ACHN (cell line): ENCODE results near the gene MINDY4.

Experiments
- DNase-seq: peaks from one replicate; pipeline ENCODE4 v3.0.0-alpha.2; 2015
- in situ Hi-C: cut with HindIII; loops from 2 replicates; pipeline ENCODE4 v1.10.0; 2017; ENCODE audit warnings: low sequenced_read_pairs, low pct_ligation_motif_present, low pct_unique_long_range_greater_than_20kb

The MINDY4 gene

DNA sequence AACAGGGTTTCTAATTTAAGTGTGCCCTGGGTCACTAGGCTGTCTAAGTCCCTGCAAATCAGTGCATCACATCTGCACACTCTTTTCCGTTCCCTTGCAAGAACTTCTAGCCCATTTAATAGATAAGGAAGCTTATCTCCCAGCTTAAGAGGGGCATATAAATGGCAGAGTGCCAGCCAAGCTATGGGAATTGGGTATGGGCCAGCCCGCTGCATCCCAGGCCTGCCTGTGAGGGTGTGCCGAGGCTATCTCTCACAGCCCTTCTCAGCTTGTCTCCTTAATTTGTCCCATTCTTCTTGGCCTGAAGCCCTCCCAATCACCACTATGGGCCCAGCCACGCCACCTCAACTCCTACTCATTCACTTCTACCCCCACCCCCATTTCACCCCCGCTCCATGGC lies 155.1 kb downstream of the MINDY4 start:
- DNase-seq, result no peak
- in situ Hi-C loops, result no loop called here

DNA sequence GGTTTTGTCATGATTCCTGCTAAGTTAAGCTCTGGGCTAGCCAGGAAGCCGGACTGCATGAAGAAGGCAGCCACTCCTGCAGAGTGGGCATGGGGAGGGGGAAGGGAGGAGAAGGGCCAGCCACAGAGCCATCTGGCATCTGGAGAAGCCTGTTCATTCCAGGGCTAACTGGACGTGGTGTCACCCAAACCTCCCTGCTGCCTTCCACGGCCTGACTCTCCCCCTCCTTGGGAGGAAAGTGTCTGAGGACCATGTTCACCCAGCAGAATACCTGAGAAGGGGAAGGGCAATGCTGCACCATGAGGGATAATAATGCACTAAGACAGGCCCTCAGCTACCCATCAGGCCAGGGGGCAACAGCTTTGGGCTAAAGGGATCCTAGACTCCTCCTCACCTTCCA lies 155.8 kb downstream of the MINDY4 start:
- DNase-seq, result no peak
- in situ Hi-C loops, result no loop called here

DNA sequence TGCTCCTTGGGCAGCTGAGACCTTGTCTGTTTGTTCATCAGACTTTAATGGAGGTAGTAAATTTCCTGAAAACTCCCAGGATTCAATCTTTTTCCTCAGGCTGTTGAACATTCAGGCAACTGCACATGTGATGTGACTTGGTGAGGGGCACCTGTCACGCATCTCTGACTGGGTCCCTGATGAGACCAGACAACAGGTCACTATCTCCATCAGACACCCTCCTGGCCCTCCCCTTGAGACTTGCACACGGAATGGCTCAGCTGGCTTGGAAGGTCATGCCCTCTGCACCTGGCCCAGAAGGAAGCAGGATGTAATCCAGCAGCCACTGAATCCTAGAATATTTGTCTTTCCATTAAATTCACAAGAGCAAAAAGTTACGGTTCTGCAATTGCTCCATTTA lies 156.3 kb downstream of the MINDY4 start:
- in situ Hi-C loops, result no loop called here
- no peak for DNase-seq

DNA sequence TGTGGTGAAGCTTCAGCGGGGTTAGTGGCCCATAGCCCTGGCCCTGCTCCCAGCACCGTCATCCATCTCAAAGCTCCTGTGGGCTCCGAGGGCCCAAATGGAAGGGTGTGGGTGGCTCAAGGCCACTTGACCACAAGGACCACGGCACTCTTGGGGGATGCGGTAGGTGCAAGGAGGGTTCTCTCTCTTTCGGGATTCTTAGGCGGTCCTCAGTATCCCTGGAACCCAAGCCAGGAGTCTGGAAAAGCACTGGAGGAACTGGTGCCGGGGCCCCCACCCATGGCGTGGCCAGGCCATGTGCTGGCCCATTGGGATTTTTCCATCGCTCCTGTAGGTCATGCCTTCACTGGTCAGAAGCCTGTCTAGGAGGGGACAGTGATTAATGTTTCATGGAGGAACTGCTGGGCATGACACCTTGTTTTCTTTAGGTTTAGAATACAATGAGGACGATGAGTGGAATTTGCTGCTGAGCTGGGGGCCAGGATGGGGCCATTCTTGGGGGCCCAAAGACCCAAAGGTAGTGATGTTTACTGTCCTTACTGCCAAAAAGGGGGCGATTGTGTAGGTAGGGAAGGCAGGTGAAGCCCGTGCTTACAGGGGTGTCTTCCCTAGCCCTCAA lies 157.1 kb downstream of the MINDY4 start:
- DNase-seq, result no peak
- in situ Hi-C loops, result no loop called here

DNA sequence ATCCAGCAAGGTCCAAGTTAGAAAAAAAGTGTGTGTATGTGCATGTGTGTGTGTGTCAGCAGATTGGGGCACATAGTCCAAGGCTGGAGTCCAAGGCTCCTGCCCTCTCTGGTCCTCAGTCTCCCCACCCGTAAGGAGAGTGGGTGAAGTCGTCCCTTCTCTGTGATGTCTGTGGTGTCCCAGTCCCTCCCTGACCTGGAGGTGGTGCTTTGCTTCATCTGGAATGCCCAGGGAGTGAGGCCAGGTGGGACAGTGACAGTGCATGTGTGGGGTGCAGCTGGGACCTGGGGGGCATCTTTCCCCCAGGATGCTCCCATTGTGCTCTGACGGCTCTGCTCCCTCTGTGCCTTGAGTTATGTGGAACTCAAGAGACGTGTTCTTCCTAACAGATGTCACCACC lies 158.5 kb downstream of the MINDY4 start:
- no peak for DNase-seq
- in situ Hi-C loops, result no loop called here

DNA sequence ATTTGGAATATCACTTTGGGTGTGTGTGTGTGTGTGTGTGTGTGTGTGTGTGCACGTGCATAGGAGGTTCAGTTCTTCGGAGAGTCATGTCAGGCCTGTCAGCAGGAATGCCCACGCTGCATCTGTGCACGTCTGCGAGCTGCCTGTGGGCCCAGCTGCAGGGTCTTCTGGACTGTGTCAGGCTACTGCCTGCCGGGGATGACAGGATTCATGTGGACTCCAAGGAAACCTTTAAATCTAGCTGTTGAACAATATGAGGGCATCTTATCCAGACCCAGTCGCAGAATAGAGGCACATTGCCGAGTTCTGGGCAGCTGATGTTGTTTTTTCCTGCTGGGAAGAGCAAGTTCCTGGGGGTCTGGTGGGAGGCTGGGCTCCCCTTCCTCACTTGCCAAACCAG lies 159.4 kb downstream of the MINDY4 start:
- no peak for DNase-seq
- in situ Hi-C loops, result no loop called here

DNA sequence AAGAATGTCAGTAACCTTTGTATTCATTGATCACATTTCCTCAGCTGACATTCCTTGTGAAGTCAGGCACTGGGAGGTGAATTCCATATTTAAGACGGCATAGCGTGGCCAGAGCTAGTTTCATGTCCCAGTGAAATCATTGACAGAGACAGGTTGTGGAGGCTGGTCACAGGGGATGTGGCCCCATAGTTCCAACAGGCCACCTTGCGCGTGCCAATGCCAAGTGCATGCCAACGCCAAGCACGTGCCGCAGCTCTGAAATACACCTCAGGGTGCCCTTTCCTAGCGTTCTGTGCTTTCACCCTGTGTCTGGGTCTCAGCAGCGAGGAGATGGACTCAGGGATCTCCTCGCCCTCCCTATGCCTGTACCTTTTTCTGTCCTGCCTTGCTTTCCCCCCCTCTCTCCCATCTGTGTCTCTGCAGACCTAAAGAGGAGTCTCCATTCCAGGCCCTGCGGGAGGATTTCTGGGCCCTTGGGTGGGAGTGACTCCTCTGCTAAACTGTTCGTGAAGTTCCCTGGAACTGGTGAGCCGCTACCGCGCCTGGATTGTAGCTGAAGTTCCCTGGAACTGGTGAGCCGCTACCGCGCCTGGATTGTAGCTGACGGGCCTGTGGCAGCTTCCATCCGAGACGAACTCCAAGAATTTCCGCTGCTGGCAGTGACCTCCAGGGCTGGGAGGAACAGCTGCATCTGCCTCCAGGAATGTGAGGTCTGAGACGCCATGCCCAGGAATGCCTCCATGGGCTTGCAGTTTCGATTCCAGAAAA lies 160.1 kb downstream of the MINDY4 start:
- DNase-seq, result no peak
- in situ Hi-C loops, result no loop called here

DNA sequence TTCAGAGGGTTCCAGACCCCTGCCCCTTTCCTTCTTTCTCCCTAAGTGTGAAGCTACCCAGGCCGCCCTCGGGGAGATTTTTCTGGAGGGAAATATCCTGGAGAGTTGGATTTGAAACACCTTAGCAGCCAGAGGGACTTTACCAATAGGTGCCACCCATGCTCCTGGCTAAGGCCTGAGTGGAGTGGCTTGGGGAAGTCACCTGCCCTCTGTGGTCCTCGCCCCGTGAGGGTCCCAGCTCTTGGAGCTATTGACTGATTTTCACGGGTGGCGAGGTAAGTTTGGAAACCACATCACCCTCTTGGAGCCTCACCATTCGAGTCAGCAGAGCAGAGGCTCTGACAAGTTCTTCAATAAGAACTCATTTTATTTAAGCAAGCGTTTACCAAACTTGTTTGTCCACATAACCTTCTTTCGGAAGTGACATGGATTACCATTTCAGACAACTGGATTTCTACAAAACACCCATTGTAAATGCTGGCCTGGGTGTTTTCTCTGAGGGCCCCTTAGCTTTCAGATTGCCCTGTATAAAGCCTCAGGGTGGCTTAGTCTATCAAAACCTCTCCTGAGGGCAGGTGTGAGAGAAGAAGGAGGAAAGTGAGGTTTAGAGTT lies 160.8 kb downstream of the MINDY4 start:
- in situ Hi-C loops, result no loop called here

DNA sequence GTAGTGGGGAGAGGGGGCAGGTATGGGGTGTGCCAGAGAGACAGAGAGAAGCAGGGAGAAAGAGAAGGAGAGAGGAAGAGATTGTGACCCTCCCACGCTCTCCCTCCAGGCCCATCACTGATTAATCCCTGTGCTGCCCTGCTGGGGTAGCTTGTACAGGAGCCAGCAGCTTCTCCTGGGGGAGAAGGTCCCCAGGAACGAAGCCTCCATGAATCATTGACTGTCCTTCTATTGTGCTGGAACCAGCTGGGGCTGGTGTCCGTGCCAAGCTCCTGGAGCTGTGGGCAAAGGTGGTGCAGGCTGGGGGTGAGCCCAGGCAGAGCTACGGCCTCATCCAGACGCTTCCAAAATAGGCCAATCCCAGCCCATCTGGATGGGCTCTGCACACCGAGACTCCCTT lies 161.3 kb downstream of the MINDY4 start:
- DNase-seq, result no peak
- in situ Hi-C loops, result no loop called here

More for the DNA sequence above, 160.8 kb downstream of the MINDY4 start:
- no peak for DNase-seq

DNA sequence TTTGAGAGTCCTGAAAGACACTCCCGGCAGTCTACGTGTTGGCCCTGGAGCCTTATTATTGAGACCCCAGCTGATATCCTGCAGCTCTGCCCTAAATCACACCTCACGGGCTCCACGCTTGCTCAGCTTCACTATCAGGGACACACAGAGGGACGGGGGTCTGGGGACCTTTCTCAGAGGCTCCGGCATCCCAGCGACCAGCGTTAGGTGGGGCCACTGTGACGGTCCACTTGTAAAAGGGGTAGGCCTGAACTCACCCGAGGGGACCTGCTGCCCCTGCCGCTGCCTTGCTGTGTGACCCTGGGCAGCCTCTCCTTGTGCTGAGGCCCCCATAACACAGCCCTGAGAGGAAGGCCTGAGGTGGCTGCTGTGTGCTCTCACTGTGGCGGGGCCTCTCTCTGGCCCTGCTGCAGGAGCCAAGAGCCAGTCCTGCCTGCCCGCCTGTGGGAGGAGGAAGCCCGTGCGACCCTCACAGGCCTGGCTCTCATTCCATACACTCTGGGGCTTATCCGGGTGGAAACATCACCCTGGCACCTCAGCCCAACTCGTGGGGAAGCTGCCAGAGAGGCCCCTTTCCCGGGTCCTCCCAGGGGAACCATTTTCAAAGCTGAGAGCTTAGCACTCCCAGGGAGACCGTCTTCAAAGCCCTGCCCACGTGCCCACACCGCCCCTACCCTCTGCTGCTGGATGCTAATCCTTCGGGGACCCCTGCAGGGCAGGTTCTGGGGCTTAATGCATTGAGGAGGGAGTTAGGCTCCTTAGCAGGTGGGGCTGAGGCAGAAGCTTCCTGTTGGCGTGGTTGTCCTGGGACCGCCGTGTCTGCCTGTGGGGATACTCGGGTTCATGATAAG lies 162.1 kb downstream of the MINDY4 start:
- in situ Hi-C loops, result no loop called here
- DNase-seq, result no peak

DNA sequence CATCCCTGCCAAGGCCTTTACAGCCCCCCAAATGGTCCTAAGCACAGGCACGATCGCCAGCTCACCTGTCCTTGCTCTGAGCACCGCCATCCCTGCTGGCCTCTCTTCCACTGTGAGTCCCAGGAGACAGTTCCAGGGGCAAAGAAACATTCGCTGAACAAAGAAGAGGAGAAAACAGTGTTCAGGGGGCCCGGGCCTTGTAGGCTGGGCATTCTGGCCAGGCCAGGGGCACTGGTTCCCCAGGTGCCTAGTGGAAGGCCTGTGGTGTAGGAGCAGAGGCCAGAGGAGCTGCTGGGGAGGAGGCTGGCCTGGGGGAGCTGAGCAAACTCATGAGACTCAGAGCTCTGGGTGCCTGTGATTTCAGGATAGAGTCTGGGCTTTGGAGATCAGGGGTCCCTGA lies 163.0 kb downstream of the MINDY4 start:
- in situ Hi-C loops, result no loop called here
- DNase-seq, result no peak

DNA sequence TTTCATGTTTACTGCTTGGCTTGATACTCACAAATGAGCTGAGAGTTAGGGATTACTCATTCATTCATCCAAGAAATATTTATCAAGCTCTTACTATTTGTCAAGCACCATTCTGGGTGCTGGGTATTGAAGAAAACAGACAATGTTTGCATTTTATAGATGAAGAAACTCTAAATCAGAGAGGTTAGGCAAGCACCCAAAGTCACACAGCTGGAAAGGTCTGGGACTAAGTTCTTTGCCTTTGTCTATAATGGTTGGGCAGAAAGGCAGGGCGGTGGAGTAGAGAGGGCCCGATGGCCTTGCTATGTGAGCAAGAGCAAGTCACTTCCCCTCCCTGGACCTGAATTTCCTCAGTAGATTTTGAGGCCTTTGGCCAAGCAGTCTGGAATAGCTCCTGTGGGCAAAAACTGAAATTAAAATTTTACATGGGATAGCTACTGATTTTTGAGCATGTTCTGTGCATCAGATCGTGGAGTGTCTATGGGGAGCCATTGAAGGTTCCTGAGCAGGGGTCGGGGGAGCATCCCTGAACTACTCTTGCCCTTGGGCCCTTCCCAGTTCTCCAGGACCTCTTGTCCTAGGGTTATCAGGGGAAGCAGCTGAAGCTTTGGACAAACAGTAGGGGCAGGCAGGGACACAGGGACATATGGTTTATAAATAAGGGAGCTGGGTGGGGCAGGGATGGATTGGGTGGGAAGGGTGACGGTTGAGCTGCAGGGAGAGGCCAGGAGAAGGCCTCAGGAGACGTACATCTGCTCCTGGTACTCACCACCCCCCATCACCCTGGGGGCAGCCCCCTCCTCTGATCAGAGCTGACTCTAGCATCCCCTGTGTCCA lies 163.7 kb downstream of the MINDY4 start:
- in situ Hi-C loops, result no loop called here
- DNase-seq, result no peak

DNA sequence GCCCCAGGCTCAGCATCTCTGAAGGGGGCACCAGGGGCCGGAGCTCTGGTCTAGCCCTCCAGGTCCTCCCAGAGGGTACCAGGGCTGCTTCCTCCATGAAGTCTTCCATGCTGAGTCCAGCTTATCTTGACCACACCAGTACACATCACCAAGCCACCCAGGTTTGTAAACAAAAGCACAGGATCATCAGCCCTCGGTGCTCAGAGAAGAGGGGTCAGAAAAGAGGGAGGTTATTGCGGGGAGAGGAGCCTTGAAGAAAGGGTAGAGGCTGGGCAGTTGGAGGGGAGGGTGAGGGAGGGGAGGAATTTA lies 164.3 kb downstream of the MINDY4 start:
- in situ Hi-C loops, result no loop called here
- DNase-seq, result no peak

DNA sequence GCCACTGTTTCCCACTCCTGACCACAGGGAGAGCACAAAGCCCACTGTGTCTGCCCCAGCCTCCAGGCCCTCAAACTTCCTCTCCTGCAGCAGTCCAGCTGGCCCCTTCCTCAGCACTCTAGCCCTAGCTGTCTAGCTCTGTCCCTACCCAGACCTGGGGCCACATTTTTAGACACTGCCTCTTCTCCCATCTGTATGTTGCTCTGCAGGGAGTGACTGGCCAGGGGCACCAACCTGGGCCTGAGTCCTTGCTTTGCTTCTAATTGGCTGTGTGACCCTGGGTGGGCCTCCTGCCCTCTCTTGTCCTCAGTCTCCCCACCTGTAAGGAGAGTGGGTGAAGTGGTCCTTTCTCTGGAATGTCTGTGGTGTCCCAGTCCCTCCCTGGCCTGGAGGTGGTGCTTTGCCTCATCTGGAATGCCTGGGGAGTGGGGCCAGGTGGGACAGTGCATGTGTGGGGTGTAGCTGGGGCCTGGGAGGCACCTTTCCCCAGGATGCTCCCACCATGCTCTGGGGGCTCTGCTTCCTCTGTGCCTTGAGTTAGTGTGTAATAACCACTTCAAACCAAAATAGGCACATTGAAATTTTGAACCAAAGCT lies 165.5 kb downstream of the MINDY4 start:
- in situ Hi-C loops, result no loop called here
- no peak for DNase-seq

DNA sequence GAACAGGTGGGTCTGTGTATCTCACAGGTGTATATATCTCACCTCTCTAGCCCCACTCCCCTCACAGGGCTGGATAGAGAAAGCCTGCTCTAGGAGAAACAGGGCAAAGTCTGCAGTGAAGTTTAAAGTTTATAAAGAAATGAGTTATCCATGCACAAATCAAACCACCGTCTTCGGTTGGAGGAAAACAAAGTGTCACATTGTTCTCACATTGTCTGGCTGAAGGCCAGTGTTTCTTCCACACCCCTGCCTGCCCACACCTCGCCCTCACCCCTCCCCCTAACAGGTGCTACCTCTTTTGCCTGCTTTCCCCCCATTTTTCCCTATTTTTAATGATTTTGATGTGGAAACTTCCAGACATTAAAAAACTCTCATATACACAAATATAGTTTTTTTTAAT lies 166.2 kb downstream of the MINDY4 start:
- DNase-seq, result no peak
- in situ Hi-C loops, result no loop called here

DNA sequence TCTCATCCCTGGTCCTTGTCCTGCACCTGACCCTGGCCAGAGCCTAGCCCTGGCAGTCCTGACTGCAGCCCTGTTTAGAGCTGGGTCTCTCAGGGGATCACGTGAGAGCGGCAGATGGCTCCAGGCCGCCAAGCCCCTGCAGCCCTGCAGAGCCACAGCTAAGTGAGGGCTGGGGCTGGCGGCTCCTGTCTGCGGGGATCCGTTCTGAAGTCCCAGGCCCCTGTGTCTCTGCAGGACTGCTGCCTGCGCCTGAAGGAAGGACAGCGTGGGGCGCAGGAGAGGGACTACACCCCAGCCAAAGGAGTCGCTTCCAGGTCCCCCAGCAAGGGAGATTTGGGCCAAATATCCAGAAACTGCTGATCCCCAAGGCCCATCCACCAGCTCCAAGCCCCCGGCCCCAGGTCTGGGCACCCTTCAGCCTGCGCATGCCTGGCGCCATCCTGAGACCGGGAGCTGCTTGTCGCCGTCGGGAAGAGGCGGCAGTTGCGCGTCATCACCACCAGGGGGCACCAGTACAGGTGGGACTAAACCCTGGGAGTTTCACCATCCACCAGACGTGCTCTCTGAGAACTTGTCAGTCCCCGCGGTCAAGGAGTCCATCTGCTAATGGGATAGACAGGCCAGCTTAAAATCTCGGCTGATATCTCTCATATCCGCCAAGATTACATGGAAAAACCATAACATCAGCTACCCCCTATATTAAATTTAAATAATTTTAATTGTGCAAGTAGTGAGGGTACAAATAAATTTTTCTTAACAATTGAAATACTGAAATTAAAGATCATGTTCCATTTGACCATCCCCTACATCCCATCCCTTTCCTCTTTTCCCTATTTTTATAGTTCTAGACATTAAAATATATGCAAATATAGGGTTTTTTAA lies 167.5 kb downstream of the MINDY4 start:
- peak; percentile 78 for DNase-seq
- in situ Hi-C loops, result no loop called here

DNA sequence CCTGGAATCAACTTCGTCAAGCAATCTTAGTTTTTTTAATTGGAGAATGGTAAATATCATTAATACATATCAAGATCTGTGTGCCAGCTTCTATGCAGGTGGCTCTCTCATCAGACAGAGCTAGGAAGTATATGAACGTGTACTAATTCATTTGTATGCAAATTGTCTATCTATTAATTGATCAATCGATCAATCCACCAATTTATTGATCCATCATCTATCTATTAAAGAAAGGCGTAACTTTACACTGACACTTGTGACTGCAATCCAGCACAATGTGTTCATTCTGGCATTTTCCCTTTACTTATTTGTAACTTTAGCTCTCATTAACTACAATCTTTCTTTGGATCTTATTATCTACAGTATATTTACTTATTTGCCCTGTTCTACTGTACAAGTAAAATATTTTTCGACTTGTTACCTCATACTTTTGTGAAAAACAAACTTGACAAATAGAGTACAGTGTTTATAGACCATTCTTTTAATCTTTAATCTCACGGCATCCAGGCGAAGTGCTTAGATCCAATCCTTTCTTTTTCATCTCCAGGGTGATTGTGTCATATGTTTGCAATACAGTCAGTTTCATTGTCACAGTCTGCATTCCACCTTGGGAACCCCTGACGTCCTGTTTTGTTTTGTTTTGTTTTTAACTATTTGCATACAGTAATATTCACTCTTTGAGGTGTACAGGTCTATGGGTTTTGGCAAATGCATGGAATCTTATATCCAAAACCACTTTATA lies 170.5 kb downstream of the MINDY4 start:
- in situ Hi-C loops, result no loop called here
- DNase-seq, result no peak
